GM19452 (cell line): ENCODE data around the gene CBFA2T3.

ENCODE experiments used
- ATAC-seq: cut with Tn5 transposase; IDR thresholded peaks from one replicate; pipeline ENCODE4 v1.9.1; 2021; ENCODE audit not compliant: unreplicated experiment

Gene CBFA2T3

GRCh38 chr16:88939972-88940861 is 36.8 kb downstream of the CBFA2T3 start:
- ATAC-seq: no peak

GRCh38 chr16:88939245-88939971 is 37.6 kb downstream of the CBFA2T3 start:
- ATAC-seq: no peak

DNA sequence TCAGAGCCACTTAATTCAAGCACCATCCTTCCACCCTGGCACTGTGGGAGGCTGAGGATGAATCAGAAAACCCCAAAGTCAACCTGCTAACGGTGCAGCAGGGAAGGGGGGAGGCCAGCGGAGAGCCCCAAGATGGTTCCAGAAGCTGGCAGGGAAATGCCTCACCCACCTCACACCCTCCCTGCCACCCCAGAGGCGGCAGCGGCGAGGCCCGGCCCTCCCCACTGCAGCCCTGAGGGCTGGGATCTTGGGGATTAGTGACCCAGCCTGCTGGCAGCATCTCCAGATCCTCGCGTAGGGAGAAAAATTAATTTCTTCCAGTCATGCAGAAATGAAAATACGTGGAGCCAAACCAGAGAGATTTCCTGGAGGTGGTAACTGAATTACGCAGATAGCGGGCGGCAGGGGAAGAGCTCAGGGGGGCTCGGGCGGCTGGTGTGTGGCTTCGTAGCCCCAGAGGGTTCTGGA is 38.2 kb downstream of the CBFA2T3 start:
- no peak for ATAC-seq

- no peak for ATAC-seq
Measured at GRCh38 chr16:88938119-88938776, 38.8 kb downstream of the CBFA2T3 start.

GRCh38 chr16:88937206-88937621 is 39.8 kb downstream of the CBFA2T3 start:
- ATAC-seq: no peak

DNA sequence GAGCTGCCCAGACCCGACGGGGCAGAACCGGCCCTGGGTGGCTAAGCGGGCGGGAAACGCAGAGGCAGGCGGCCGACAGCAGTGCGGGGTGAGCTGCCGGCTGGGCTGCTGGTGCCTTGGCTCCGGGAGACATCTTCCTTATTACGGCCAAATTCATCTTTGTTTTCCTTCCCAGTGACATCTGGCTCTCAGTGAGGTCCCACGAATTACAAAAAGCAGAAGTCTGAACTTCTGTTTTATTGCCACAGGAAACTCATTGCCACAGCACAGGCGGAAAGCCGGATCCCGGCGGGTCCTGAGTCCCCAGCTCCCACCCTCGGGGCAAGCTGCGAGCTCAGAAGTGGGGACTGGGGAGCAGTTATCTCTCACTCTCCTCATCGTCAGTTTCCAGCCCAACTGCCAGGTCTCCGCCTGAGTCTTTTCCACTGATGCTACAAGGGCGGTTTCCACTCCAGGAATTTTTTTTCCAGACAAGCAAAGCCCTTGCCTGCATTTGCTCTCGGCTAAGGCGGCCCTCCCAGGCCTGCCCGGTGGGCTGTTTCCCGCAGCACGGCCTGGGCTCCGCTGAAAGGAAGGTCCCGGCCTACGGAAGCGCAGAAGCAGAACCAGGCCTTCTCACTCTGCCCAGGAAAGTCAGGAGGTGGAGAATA is 40.3 kb downstream of the CBFA2T3 start:
- no peak for ATAC-seq

DNA sequence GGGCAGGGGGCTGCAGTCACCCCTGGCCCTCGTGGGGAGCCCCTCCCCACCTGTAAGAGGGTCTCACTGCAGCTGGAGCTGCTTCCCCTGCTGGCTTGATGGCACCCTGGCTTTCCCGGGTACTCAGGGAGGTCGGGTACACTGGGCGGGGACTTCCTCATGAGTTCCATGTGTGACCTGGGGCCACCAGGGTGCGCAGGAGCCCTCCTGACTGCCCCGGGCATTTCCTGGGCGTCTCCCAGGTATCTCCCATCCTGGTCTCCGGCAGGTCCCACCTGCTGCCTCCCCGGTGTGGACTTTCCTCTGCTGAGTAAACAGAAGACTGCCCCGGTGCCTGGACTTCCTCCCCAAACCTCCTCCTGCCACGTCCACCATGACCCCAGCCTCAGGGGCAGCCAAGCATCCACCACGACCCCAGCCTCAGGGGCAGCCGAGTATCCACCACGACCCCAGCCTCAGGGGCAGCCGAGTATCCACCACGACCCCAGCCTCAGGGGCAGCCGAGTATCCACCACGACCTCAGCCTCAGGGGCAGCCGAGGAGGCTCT is 40.9 kb downstream of the CBFA2T3 start:
- ATAC-seq: no peak

DNA sequence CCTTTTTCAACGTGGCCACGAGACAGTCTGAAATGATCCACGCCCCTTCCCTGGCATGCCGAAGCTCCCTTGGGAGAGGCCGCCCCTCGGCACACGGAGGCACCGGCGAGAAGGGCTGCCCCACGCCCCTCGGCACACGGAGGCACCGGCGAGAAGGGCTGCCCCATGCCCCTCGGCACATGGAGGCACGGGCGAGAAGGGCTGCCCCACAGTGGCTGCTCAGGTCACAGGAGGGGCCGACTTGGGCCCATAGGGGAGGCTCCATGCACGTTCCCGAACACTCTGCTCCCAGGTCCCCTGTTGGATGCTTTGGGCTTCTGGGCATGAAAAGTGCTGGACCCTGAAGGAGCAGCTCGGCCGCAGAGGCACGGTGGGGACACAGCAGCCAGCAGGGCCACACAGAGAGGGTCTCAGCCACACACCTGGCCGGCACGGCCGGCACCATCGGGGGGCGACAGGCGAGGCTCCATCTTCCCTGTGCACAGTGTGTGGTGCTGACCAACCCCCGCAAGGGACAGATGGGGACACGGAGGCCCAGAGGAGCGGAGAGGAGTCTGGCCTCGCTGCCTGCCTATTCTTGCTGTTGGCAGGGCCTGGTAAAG is 42.8 kb downstream of the CBFA2T3 start:
- no peak for ATAC-seq

DNA sequence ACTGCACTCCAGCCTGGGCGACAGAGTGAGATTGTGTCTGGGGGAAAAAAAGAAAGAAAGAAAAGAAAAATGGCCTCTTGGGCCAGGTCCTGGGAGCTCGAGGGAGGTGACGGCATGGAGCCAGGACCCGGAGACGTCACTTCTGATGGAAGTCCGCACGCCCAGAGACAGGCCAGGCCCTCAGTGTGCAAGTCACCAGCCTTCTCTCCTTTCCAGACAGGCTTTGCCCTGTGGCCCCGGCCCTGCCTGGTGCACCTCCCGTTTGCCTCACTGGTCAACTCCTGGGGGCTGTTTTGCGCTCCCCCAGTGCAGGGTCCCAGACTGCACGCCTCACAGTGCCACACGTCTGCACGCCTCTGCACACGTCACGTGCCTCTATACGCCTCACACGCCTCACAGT is 44.1 kb downstream of the CBFA2T3 start:
- ATAC-seq: no peak

GRCh38 chr16:88931936-88932335 is 45.1 kb downstream of the CBFA2T3 start:
- ATAC-seq: no peak

DNA sequence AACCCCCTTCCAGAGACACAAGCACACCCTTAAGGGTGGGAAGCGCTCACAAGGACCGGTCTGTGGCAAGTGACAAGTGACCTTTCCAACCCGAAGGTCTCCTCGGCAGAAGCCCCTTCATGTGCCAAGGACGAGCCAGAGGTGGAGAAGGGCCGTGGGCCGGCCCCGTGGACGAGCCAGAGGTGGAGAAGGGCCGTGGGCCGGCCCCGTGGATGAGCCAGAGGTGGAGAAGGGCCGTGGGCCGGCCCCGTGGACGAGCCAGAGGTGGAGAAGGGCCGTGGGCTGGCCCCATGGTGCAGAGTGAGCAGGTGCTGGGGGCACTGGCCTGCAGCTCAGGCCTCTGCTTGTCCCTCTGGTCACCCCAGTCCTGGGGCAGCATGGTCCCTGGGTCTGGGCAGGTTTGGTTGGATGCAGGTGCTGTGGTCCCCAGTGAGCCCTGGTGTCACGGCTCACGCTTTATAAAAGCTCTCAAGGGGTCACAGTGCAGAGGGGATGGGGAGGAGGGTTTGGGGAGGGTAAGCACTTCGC is 45.6 kb downstream of the CBFA2T3 start:
- ATAC-seq: no peak

- no peak for ATAC-seq
Measured at GRCh38 chr16:88930716-88931115, 46.3 kb downstream of the CBFA2T3 start.

- ATAC-seq: no peak
Measured at GRCh38 chr16:88929091-88929445, 47.9 kb downstream of the CBFA2T3 start.

- no peak for ATAC-seq
Measured at GRCh38 chr16:88928405-88929090, 48.5 kb downstream of the CBFA2T3 start.

DNA sequence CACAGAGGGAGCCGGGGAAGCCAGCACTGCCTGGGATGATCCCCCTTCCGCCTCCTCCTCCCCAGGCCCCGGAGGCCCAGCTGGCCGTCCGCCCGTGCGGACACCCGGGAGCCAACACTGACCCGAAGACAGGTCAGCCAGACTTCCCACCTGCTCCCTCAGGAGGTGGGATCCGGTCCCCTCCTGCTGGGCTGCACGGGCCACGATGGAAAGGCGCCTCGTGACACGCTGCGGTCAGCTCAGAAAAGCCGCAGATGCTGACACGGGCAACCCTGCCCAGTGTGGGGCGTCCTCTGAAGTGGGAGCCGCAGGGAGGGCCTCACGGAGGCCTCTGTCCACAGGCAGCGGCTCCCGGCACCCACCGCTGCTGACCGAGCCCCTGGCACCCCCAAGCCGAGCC is 49.3 kb downstream of the CBFA2T3 start:
- ATAC-seq: no peak

DNA sequence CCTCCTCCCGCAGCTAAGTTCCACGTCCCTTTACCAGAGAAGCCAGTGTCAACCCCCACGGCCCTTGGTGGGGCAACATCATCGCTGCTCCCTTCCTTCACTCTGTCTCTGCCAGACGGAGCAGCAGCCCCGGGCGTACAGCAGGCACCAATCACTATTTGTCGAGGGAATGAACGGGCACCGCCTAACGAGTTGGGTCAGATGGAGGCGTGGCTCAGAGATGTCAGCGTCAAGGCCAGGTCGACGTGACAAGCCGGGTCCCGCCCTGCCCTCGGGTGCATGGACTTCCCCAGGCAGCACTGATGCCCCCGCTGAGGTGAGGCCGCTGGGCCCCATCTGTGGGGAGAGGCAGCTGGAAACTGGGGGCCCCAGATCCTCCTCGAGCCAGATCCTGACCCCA is 50.0 kb downstream of the CBFA2T3 start:
- no peak for ATAC-seq

- ATAC-seq: no peak
Measured at GRCh38 chr16:88926374-88926990, 50.5 kb downstream of the CBFA2T3 start.

GRCh38 chr16:88925540-88925887 is 51.5 kb downstream of the CBFA2T3 start:
- no peak for ATAC-seq

DNA sequence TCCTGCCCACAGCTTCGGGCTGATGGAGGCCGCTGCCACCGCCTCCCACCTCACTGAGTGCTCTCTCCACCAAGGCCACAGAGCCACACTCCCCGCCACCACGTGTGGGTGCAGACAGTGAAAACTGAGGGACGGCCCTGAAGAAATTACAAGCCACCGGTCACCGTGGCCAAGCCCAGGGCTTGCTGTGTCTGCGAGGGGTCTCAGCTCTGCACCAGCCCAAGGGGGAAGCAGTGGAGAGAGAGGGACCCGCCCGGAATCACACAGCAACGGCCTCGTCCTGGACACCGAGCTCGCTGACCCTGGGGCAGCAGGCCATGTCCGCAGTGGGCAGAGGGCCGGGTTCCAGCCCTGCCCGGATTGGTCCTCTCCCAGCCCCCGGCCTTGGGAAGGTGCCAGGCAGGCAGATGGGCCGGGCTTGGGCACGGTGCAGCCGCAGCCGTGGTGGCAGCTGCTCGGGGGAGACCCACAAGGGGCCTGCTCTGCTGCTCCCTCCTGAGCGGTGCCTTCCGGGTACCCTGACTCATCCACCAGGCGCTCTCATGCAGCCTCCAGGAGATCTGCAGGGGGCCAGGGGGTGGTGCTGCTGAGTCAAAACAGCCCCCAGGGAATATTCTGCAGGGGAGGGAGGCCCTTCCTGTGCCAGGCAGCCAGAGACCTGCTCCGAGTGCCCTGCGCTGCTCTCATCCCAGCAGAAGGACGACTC is 52.0 kb downstream of the CBFA2T3 start:
- no peak for ATAC-seq
